H1 (cell line): ENCODE results near the gene BNC2. TPM values are rescaled to one million over a fixed set of nuclear protein-coding genes. Genes with fewer than 3 reads are reported as not detected.

Experiments
- CTCF ChIP-seq, 3 experiments: IDR thresholded peaks; 1 replicate in 2 of 3; 2 replicates in 1 of 3; pipeline versions ENCODE4 v1.5.1 to v1.6.1; 2011; ENCODE audit warnings: low read length in 3 of 3, mild to moderate bottlenecking in 3 of 3, inconsistent platforms in 2 of 3, low read depth in 1 of 3, moderate library complexity in 1 of 3; ENCODE audit not compliant: insufficient read depth in 1 of 3; ENCODE audit errors: control extremely low read depth in 1 of 3
- EZH2 ChIP-seq: fragments of 200-600 bp; sonication (generic); IDR thresholded peaks from 2 replicates; pipeline ENCODE4 v1.7.1; 2012; ENCODE audit warnings: low read depth, mild to moderate bottlenecking, moderate library complexity, low read length, inconsistent platforms; ENCODE audit not compliant: severe bottlenecking
- MAX ChIP-seq: IDR thresholded peaks from 2 replicates; pipeline ENCODE4 v1.6.1; 2012; ENCODE audit warnings: inconsistent platforms
- NANOG ChIP-seq: IDR thresholded peaks from 2 replicates; pipeline ENCODE4 v1.6.1; 2011; ENCODE audit warnings: low read length, low read depth, mild to moderate bottlenecking, inconsistent platforms; ENCODE audit not compliant: insufficient read depth, poor library complexity, severe bottlenecking
- SP1 ChIP-seq: IDR thresholded peaks from 2 replicates; pipeline ENCODE4 v1.6.1; 2011; ENCODE audit warnings: low read depth, low read length
- YY1 ChIP-seq: IDR thresholded peaks from 2 replicates; pipeline ENCODE4 v1.6.1; 2011; ENCODE audit warnings: low read depth, mild to moderate bottlenecking, low read length
- polyA plus RNA-seq, 7 experiments: library from polyadenylated mRNA; depleted of rRNA in 3 of 7; stranded (reverse) in 5 of 7; unstranded in 2 of 7; fragments of >200 nt in 5 of 7; fragments of 200-250 nt in 2 of 7; gene quantifications; 1 replicate in 5 of 7; 2 replicates in 1 of 7; 4 replicates in 1 of 7; pipeline versions ENCODE4 v1.2.1 to v1.2.3, GENCODE V29; 2011 to 2013; ENCODE audit warnings: missing spikeins in 2 of 7, mixed read lengths in 2 of 7
- total RNA-seq: library from RNA; stranded (reverse); fragmentation: NEBNext Ultra II Directional; extraction: Animal tissue kit (Norgen Biotek cat#: 25700); gene quantifications from 2 replicates; pipeline ENCODE4 v1.2.1, GENCODE V29; 2021

The BNC2 gene
- total and polyA plus RNA-seq, 2 of the 8 experiments (the other 6 are each of a cell fraction or from before 2014, with no cell fraction given): 16.0 to 26.8 TPM

- TF ChIP-seq CTCF (IDR thresholded peaks at IDR 0.05; ENCODE audit: control extremely low read depth in 1 of 3, insufficient read depth in 1 of 3, low read depth in 1 of 3, low read length in 3 of 3) (no peak), YY1 (no peak), NANOG (no peak), MAX (no peak), EZH2 (no peak), SP1 (no peak)
These were observed 268.0 kb downstream of the BNC2 start (continued) for GRCh38 chr9:16602494-16602893.
